ENCODE data around the gene FGF23. TPM values are rescaled to one million over a fixed set of nuclear protein-coding genes. Genes with fewer than 3 reads are reported as not detected.

FGF23 gene
- total and polyA plus RNA-seq, 2 of the 4 experiments (the other 2 are of a cell fraction), result not detected

DNA sequence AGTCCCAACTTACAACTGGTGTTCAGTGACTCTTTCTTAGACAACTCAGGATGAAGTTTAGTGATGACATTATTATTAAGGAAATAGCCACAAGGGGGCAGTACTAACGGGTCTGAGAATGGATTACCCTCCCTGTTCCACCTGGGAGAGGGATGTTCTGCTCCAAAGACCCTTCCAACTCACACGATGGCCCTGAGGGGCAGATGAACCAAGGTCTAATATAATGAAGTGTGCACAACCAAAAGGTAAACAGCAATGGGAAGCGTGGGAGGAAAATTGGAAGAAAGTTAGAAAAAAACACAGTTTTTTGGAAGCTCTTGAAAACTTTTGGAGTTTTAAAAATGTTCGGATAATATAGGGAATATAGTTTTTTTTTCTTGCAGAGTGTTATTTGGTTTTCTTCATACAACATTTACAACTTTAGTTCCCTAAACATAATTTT, 42.1 kb upstream of the FGF23 start:
- H2BK15ac ChIP-seq (ENCODE audit: low read depth, low read length), result no peak overlapping the region
- no peaks in the 10 kb centered on the region for H3K79me1 ChIP-seq (ENCODE audit: low read depth in 1 of 2, low read length in 2 of 2)
- H3K4ac ChIP-seq (ENCODE audit: low read depth, low read length), result no peak overlapping the region
- in situ Hi-C loops (cut with MboI; ENCODE audit: low sequenced_read_pairs) (no loop called here), dilution Hi-C loops (cut with HindIII; ENCODE audit: low sequenced_read_pairs, unreplicated experiment) (no loop called here), intact Hi-C loops (cut with micrococcal nuclease) (loop anchor here (1.0 to 5.0 kb wide), 3 partner anchors 106 to 336 kb away; no protein-coding TSS in a partner anchor)
- ChIA-PET CTCF (interaction anchor here (0.6 to 0.9 kb wide), 2 partner anchors 103 to 106 kb away, joined by 3 to 4 read pairs; no protein-coding TSS in a partner anchor), POLR2A (ENCODE audit: unreplicated experiment) (no interaction called here)
- BruUV-seq (replicated peaks), result no TSS peak
- H3K4me1 ChIP-seq (ENCODE audit: control insufficient read depth, insufficient read depth, low read length), result no peaks in the 10 kb centered on the region
- no peak overlapping the region for H2AK9ac ChIP-seq (replicated peaks; ENCODE audit: low read depth, low read length, poor library complexity)
- no peak overlapping the region for H3K14ac ChIP-seq (replicated peaks; ENCODE audit: low read depth, low read length)
- no peaks in the 10 kb centered on the region for H3K9me3 ChIP-seq (ENCODE audit: control insufficient read depth, insufficient read depth, low read length)
- DNase-seq (peak; percentile 36), ATAC-seq (ENCODE audit: low read depth) (peak; percentile 65)
- no peak overlapping the region for H4K8ac ChIP-seq (ENCODE audit: low read depth in 2 of 2, low read length in 2 of 2)
- H4K20me1 ChIP-seq (ENCODE audit: insufficient read depth, low read length), result no peaks in the 10 kb centered on the region
- H3K9me1 ChIP-seq (ENCODE audit: insufficient read depth, low read length), result no peaks in the 10 kb centered on the region
- H4K91ac ChIP-seq (ENCODE audit: insufficient read depth, low read depth, low read length), result no peak overlapping the region
- no peak overlapping the region for H3K23ac ChIP-seq (ENCODE audit: low read depth, low read length)
- H3K4me3 ChIP-seq (ENCODE audit: insufficient read depth, low read depth, low read length), result no peak overlapping the region
- no peak overlapping the region for H3K9ac ChIP-seq (ENCODE audit: low read depth, low read length)
- H3K36me3 ChIP-seq (ENCODE audit: control insufficient read depth, insufficient read depth, low read length), result no peaks in the 10 kb centered on the region
- no peak overlapping the region for H3K27ac ChIP-seq (ENCODE audit: insufficient read depth, low read length)
- H3K27me3 ChIP-seq (ENCODE audit: control insufficient read depth, insufficient read depth, low read length), result peaks cover 10% of the 10 kb centered on the region
- H2BK5ac ChIP-seq (ENCODE audit: low read depth, low read length, poor library complexity, severe bottlenecking), result no peak overlapping the region
- no peak overlapping the region for H3K56ac ChIP-seq (ENCODE audit: extremely low read depth, insufficient read depth, low read length)
- H2AFZ ChIP-seq (replicated peaks; ENCODE audit: low read length, poor library complexity), result no peak overlapping the region
- no peak overlapping the region for H2BK120ac ChIP-seq (ENCODE audit: low read depth, low read length)
- H4K5ac ChIP-seq (ENCODE audit: low read depth, low read length), result no peak overlapping the region
- no peak for TF ChIP-seq MAZ (IDR thresholded peaks at IDR 0.05; ENCODE audit: borderline replicate concordance, low read depth, low read length)
- no peak for TF ChIP-seq POLR2A (IDR thresholded peaks at IDR 0.05; ENCODE audit: low read depth, low read length)
- TF ChIP-seq, protein P1, sequence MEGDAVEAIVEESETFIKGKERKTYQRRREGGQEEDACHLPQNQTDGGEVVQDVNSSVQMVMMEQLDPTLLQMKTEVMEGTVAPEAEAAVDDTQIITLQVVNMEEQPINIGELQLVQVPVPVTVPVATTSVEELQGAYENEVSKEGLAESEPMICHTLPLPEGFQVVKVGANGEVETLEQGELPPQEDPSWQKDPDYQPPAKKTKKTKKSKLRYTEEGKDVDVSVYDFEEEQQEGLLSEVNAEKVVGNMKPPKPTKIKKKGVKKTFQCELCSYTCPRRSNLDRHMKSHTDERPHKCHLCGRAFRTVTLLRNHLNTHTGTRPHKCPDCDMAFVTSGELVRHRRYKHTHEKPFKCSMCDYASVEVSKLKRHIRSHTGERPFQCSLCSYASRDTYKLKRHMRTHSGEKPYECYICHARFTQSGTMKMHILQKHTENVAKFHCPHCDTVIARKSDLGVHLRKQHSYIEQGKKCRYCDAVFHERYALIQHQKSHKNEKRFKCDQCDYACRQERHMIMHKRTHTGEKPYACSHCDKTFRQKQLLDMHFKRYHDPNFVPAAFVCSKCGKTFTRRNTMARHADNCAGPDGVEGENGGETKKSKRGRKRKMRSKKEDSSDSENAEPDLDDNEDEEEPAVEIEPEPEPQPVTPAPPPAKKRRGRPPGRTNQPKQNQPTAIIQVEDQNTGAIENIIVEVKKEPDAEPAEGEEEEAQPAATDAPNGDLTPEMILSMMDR (conservative IDR thresholded peaks at IDR 0.05; ENCODE audit: low read depth, low read length), result peak; percentile 56
- no peak for TF ChIP-seq RCOR1 (IDR thresholded peaks at IDR 0.05; ENCODE audit: insufficient replicate concordance, low read length)
- no peak for TF ChIP-seq CEBPB (IDR thresholded peaks at IDR 0.05; ENCODE audit: low read depth, low read length)
- no peak for TF ChIP-seq FOS (IDR thresholded peaks at IDR 0.05; ENCODE audit: low read depth, low read length)
- peak; percentile 43 for TF ChIP-seq RAD21 (IDR thresholded peaks at IDR 0.05; ENCODE audit: low read length)
- TF ChIP-seq MXI1 (IDR thresholded peaks at IDR 0.05; ENCODE audit: borderline replicate concordance, low read depth, low read length), result no peak
- no peak for TF ChIP-seq BHLHE40 (IDR thresholded peaks at IDR 0.05; ENCODE audit: low read depth, low read length)
- no peak for TF ChIP-seq NFE2L2 (IDR thresholded peaks at IDR 0.05; ENCODE audit: low read depth, low read length)
- no peak for TF ChIP-seq CHD1 (IDR thresholded peaks at IDR 0.05; ENCODE audit: low read depth, low read length)
- peak; percentile 36; the same call in 1 of the 2 replicates for TF ChIP-seq SMC3 (IDR thresholded peaks at IDR 0.05; ENCODE audit: low read depth, low read length)
- TF ChIP-seq, protein P2, sequence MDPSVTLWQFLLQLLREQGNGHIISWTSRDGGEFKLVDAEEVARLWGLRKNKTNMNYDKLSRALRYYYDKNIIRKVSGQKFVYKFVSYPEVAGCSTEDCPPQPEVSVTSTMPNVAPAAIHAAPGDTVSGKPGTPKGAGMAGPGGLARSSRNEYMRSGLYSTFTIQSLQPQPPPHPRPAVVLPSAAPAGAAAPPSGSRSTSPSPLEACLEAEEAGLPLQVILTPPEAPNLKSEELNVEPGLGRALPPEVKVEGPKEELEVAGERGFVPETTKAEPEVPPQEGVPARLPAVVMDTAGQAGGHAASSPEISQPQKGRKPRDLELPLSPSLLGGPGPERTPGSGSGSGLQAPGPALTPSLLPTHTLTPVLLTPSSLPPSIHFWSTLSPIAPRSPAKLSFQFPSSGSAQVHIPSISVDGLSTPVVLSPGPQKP (IDR thresholded peaks at IDR 0.05; ENCODE audit: borderline replicate concordance, low read depth, low read length), result no peak
- TF ChIP-seq RFX5 (IDR thresholded peaks at IDR 0.05; ENCODE audit: low read depth, low read length), result no peak
- TF ChIP-seq, protein P3, sequence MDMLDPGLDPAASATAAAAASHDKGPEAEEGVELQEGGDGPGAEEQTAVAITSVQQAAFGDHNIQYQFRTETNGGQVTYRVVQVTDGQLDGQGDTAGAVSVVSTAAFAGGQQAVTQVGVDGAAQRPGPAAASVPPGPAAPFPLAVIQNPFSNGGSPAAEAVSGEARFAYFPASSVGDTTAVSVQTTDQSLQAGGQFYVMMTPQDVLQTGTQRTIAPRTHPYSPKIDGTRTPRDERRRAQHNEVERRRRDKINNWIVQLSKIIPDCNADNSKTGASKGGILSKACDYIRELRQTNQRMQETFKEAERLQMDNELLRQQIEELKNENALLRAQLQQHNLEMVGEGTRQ (IDR thresholded peaks at IDR 0.05; ENCODE audit: low read depth, low read length), result no peak
- no peak for TF ChIP-seq MAFK (IDR thresholded peaks at IDR 0.05; ENCODE audit: low read depth, low read length)
- no peak overlapping the region for H3K18ac ChIP-seq (ENCODE audit: low read depth, low read length)
- H3K4me2 ChIP-seq (ENCODE audit: low read depth, low read length), result no peak overlapping the region
- H2AK5ac ChIP-seq (ENCODE audit: low read depth, low read length), result no peak overlapping the region
- WGBS, 2 experiments (ENCODE audit: extremely low coverage in 2 of 2, insufficient read length in 1 of 2), result 100% methylated on average over 1 of the region's 4 CpGs; no CpG with 5 or more reads in 1 of the 2 experiments
- no peak overlapping the region for H2BK20ac ChIP-seq (ENCODE audit: low read depth, low read length)

All from IMR-90 (cell line).